Measurements from ENCODE around the gene HECW1. TPM values are rescaled to one million over a fixed set of nuclear protein-coding genes. Genes with fewer than 3 reads are reported as not detected.

Gene HECW1
- total RNA-seq, 1 donor from 2014 or later, result 0.46 TPM

GRCh38 chr7:43377196-43377960, 264.9 kb downstream of the HECW1 start:
- no peak for TF ChIP-seq CTCF (IDR thresholded peaks at IDR 0.05; ENCODE audit: insufficient read depth, low read length, poor library complexity, severe bottlenecking)
- DNase-seq (ENCODE audit: low read depth), result no peak
- no peaks in the 10 kb centered on the region for H3K36me3 ChIP-seq (ENCODE audit: control insufficient read depth, insufficient read depth, low read length)
- no peaks in the 10 kb centered on the region for H3K27me3 ChIP-seq (ENCODE audit: control insufficient read depth, insufficient read depth, low read length)
- no peak overlapping the region for H3K4me3 ChIP-seq (ENCODE audit: low read depth, low read length)

GRCh38 chr7:43379210-43379609, 266.8 kb downstream of the HECW1 start:
- Histone ChIP-seq H3K27me3 (ENCODE audit: control insufficient read depth, insufficient read depth, low read length) (no peaks in the 10 kb centered on the region), H3K36me3 (ENCODE audit: control insufficient read depth, insufficient read depth, low read length) (no peaks in the 10 kb centered on the region), H3K4me3 (ENCODE audit: low read depth, low read length) (no peak overlapping the region)
- TF ChIP-seq CTCF (IDR thresholded peaks at IDR 0.05; ENCODE audit: insufficient read depth, low read length, poor library complexity, severe bottlenecking), result no peak
- no peak for DNase-seq (ENCODE audit: low read depth)

GRCh38 chr7:43384616-43385308, 272.3 kb downstream of the HECW1 start:
- no peak for TF ChIP-seq CTCF (IDR thresholded peaks at IDR 0.05; ENCODE audit: insufficient read depth, low read length, poor library complexity, severe bottlenecking)
- Histone ChIP-seq H3K27me3 (ENCODE audit: control insufficient read depth, insufficient read depth, low read length) (no peaks in the 10 kb centered on the region), H3K4me3 (ENCODE audit: low read depth, low read length) (no peak overlapping the region), H3K36me3 (ENCODE audit: control insufficient read depth, insufficient read depth, low read length) (no peaks in the 10 kb centered on the region)
- no peak for DNase-seq (ENCODE audit: low read depth)

- DNase-seq (ENCODE audit: low read depth), result no peak
- no peak overlapping the region for H3K4me3 ChIP-seq (ENCODE audit: low read depth, low read length)
- TF ChIP-seq CTCF (IDR thresholded peaks at IDR 0.05; ENCODE audit: insufficient read depth, low read length, poor library complexity, severe bottlenecking), result no peak
- H3K36me3 ChIP-seq (ENCODE audit: control insufficient read depth, insufficient read depth, low read length), result no peaks in the 10 kb centered on the region
- H3K27me3 ChIP-seq (ENCODE audit: control insufficient read depth, insufficient read depth, low read length), result no peaks in the 10 kb centered on the region
Observed at GRCh38 chr7:43385309-43385680, 272.8 kb downstream of the HECW1 start.

GRCh38 chr7:43385856-43386255, 273.4 kb downstream of the HECW1 start:
- no peak for TF ChIP-seq CTCF (IDR thresholded peaks at IDR 0.05; ENCODE audit: insufficient read depth, low read length, poor library complexity, severe bottlenecking)
- H3K4me3 ChIP-seq (ENCODE audit: low read depth, low read length), result no peak overlapping the region
- no peaks in the 10 kb centered on the region for H3K36me3 ChIP-seq (ENCODE audit: control insufficient read depth, insufficient read depth, low read length)
- H3K27me3 ChIP-seq (ENCODE audit: control insufficient read depth, insufficient read depth, low read length), result no peaks in the 10 kb centered on the region
- DNase-seq (ENCODE audit: low read depth), result no peak
